GM12878 (cell line): ENCODE results near the gene IL4. TPM values are rescaled to one million over a fixed set of nuclear protein-coding genes. Genes with fewer than 3 reads are reported as not detected.

Experiments
- ATAC-seq: fragments of 200-7000 bp; cut with Tn5 transposase; 3 replicates; pipeline ENCODE4 v1.9.1; 2020; ENCODE audit warnings: mild to moderate bottlenecking, moderate library complexity
- BruUV-seq: library from RNA; stranded (reverse); fragments of 400-500 nt; replicated peaks from 2 replicates; lab custom pipeline; 2021; lab: Mats Ljungman, UMichigan
- CTCF ChIA-PET: fragments of 300-600 bp; sonication (Branson Sonifier 250); formaldehyde crosslinking; extraction: SDS; loops from one replicate; lab custom pipeline; 2021; ENCODE audit warnings: inconsistent platforms; lab: Yijun Ruan, JAX
- POLR2A ChIA-PET: fragments of 350-600 bp; formaldehyde crosslinking; extraction: SDS; loops from one replicate; lab custom pipeline; 2021; ENCODE audit warnings: inconsistent platforms; lab: Charles Lee
- RAD21 ChIA-PET: fragments of 300-600 bp; sonication (Branson Sonifier 250); formaldehyde crosslinking; loops from one replicate; lab custom pipeline; 2023; ENCODE audit warnings: antibody characterized with exemption; ENCODE audit not compliant: unreplicated experiment; lab: Charles Lee
- SMC1A ChIA-PET: fragments of 300-600 bp; sonication (Branson Sonifier 250); formaldehyde crosslinking; loops from one replicate; lab custom pipeline; 2023; ENCODE audit not compliant: unreplicated experiment, uncharacterized antibody; lab: Charles Lee
- DNase-seq: peaks from one replicate; pipeline ENCODE4 v3.0.0-alpha.2; 2011; ENCODE audit warnings: low read depth, low spot score
- FAIRE-seq: peaks from 3 replicates; lab custom pipeline; 2011; peaks lifted over from hg19 to GRCh38; lab: Jason Lieb, UNC
- H2AFZ ChIP-seq: 2 replicates; pipeline ENCODE4 v1.6.0; 2011; ENCODE audit warnings: low read depth, low read length, control low read depth; ENCODE audit not compliant: control insufficient read depth
- H3K27ac ChIP-seq: 2 replicates; pipeline ENCODE4 v1.5.1; 2011; ENCODE audit warnings: control low read depth; ENCODE audit not compliant: control insufficient read depth, insufficient read depth
- H3K27me3 ChIP-seq, 2 experiments: replicated peaks in 1 of 2; 2 replicates each; pipeline versions ENCODE4 v1.6.0 to v1.6.1; 2011; ENCODE audit warnings: low read length in 1 of 2; ENCODE audit not compliant: control insufficient read depth in 2 of 2, insufficient read depth in 2 of 2
- H3K36me3 ChIP-seq, 2 experiments: 2 replicates each; pipeline ENCODE4 v1.5.1; 2011; ENCODE audit warnings: low read length in 1 of 2; ENCODE audit not compliant: control insufficient read depth in 2 of 2, insufficient read depth in 2 of 2
- H3K4me1 ChIP-seq: 2 replicates; pipeline ENCODE4 v1.6.1; 2011; ENCODE audit warnings: mild to moderate bottlenecking, low read length, moderate library complexity, mixed read lengths; ENCODE audit not compliant: control insufficient read depth, insufficient read depth
- H3K4me2 ChIP-seq: 2 replicates; pipeline ENCODE4 v1.6.0; 2011; ENCODE audit warnings: control low read depth; ENCODE audit not compliant: control insufficient read depth, insufficient read depth
- H3K4me3 ChIP-seq: fragments of 200-600 bp; sonication (generic); 2 replicates; pipeline ENCODE4 v1.5.1; 2016
- H3K79me2 ChIP-seq: 2 replicates; pipeline ENCODE4 v1.6.0; 2011; ENCODE audit warnings: low read length; ENCODE audit not compliant: control insufficient read depth, insufficient read depth
- H3K9ac ChIP-seq: 2 replicates; pipeline ENCODE4 v1.8.0; 2011; ENCODE audit warnings: low read length, control low read depth, mixed read lengths; ENCODE audit not compliant: control insufficient read depth, insufficient read depth
- H3K9me3 ChIP-seq: replicated peaks from 3 replicates; pipeline ENCODE4 v1.5.1; 2011; ENCODE audit warnings: mild to moderate bottlenecking, low read length; ENCODE audit not compliant: control insufficient read depth, insufficient read depth
- H4K20me1 ChIP-seq: 2 replicates; pipeline ENCODE4 v1.6.0; 2011; ENCODE audit not compliant: control insufficient read depth, insufficient read depth
- BHLHE40 ChIP-seq, 2 experiments: fragments of 450-650 bp in 1 of 2; IDR thresholded peaks; 2 replicates each; pipeline ENCODE4 v1.6.1; 2011 to 2017; ENCODE audit warnings: low read depth in 2 of 2, borderline replicate concordance in 1 of 2, improper control_type of control experiment in 1 of 2, low read length in 1 of 2, mild to moderate bottlenecking in 1 of 2
- CBX3 ChIP-seq: fragments of 200-600 bp; sonication (generic); IDR thresholded peaks from 2 replicates; pipeline ENCODE4 v1.6.1; 2016; ENCODE audit warnings: low read depth, borderline replicate concordance
- CHD1 ChIP-seq: IDR thresholded peaks from 2 replicates; pipeline ENCODE4 v1.6.1; 2012; ENCODE audit warnings: low read depth, low read length, improper control_type of control experiment
- DPF2 ChIP-seq: fragments of 450-650 bp; IDR thresholded peaks from 2 replicates; pipeline ENCODE4 v1.6.1; 2017; ENCODE audit warnings: mild to moderate bottlenecking
- GABPA ChIP-seq: IDR thresholded peaks from 2 replicates; pipeline ENCODE4 v1.6.1; 2014; ENCODE audit warnings: antibody characterized with exemption, low read depth, mild to moderate bottlenecking, inconsistent platforms
- PAX5 ChIP-seq: IDR thresholded peaks from 2 replicates; pipeline ENCODE4 v1.6.1; 2011; ENCODE audit warnings: low read depth, low read length, borderline replicate concordance
- SIN3A ChIP-seq: IDR thresholded peaks from 2 replicates; pipeline ENCODE4 v1.6.1; 2012; ENCODE audit warnings: low read depth, low read length, improper control_type of control experiment
- SUPT20H ChIP-seq: IDR thresholded peaks from 2 replicates; pipeline ENCODE4 v1.6.1; 2011; ENCODE audit warnings: low read depth, mild to moderate bottlenecking, low read length, moderate library complexity, borderline replicate concordance; ENCODE audit not compliant: control insufficient read depth
- TAF1 ChIP-seq: IDR thresholded peaks from 2 replicates; pipeline ENCODE4 v1.6.1; 2011; ENCODE audit warnings: mild to moderate bottlenecking, low read depth, low read length, borderline replicate concordance
- WGBS: methylation state at CpG from one replicate; pipeline ENCODE4 v1.1.6; 2016; ENCODE audit warnings: low lambda C conversion rate; ENCODE audit not compliant: insufficient replicate concordance, insufficient coverage; ENCODE audit errors: missing lambda C conversion rate; 5-methylcytosine and 5-hydroxymethylcytosine counted together
- in situ Hi-C: fragments of 300-500 bp; cut with MboI; formaldehyde crosslinking; loops from 9 replicates; pipeline ENCODE4 v1.14.3; 2018; ENCODE audit warnings: mixed read lengths
- intact Hi-C: fragments of 100-400 bp; cut with micrococcal nuclease; formaldehyde crosslinking; loops from one replicate; pipeline ENCODE4 v1.14.2; 2022; ENCODE audit not compliant: unreplicated experiment
- polyA plus RNA-seq, 11 experiments: library from polyadenylated mRNA; depleted of rRNA in 4 of 11; unstranded in 6 of 11; stranded (reverse) in 5 of 11; fragments of >200 nt; fragmentation: Nextera tagmentation in 4 of 11; fragmentation: Illumina TruSeq in 1 of 11; extraction: Ambion mirVana in 4 of 11; extraction: Trizol in 1 of 11; gene quantifications; 1 replicate in 1 of 11; 2 replicates in 10 of 11; pipeline versions ENCODE4 v1.2.1 to v1.2.3, GENCODE V29; 2011 to 2016; ENCODE audit warnings: inconsistent platforms in 2 of 11, missing spikeins in 2 of 11, low read depth in 1 of 11
- total RNA-seq, 4 experiments: library from RNA; depleted of rRNA in 3 of 4; stranded (reverse); fragments of >200 nt in 3 of 4; fragmentation: Illumina TruSeq in 1 of 4; extraction: Trizol in 1 of 4; gene quantifications; 2 replicates each; pipeline versions ENCODE4 v1.2.1 to v1.2.3, GENCODE V29; 2013 to 2021
- TF ChIP-seq, protein P1 (sequence below): fragments of 150-350 bp; IDR thresholded peaks from 2 replicates; pipeline ENCODE4 v1.6.1; 2014; ENCODE audit warnings: mild to moderate bottlenecking, low read depth, low read length

IL4 gene
- total and polyA plus RNA-seq, 10 of the 15 experiments (the other 5 are each of a cell fraction or from before 2014, with no cell fraction given), result 0.20 to 0.80 (median 0.50) TPM; not detected in 7

DNA sequence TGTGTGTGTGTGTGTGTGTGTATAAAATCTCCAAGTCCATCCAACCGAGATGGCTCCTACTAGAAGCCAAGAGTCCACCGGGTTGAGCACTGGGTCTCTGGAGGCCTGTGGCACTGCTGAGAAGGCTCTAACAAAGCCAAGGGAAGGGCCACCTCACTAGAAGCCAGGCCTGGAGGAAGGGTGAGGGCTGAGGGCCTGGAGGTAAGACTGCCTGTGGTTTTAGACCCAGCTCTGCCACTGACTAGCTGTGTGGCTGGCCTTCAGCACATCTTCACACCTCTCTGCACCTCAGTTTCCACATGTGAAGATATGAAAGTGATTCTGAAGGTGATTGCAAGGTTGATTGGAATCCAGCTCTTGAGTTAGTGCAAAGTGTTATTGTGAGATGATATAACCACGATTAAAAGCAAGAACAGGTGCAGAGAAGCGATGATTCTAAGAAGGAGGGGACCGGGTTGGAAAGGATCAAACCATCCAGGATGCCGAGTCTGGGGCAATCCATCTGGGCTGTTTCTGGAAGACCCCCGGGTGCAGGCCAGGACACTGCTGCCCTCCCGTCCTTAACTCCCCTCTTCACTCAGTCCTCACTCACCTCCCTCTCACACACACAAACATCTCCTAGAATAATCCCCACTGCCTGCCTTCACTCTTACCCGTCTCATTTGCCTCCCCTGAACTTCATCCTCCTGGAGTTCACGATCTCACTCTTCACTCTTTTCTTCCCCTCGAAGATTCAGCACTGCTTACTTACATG, 2.3 kb downstream of the IL4 start (continued):
- 0 out of 4 replicates have a peak, but pooled peaks of 1 of the 2 experiments have one; percentile 11 for TF ChIP-seq BHLHE40 (IDR thresholded peaks at IDR 0.05; ENCODE audit: borderline replicate concordance in 1 of 2, low read depth in 2 of 2, low read length in 1 of 2)
- no peak for TF ChIP-seq GABPA
- TF ChIP-seq SUPT20H, result no peak

DNA sequence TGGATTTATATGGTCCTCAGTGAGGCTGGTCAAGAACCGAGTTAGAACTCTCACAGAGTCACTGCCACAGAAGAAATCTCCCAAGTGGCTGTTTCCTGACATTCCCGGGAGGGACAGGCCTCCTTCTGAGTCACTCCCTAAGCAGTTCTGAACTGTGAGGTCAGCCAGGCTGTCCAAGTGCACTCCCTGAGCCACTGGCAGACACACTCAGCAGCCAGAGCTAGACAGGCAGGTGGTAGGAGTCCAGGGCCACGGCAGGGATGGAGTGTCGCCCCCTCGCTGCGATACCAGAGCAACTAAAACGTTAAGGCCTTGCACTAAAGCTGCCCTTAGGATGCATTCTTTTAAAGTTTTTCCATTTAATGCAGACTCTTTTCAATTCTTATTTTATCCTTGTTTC, 3.4 kb downstream of the IL4 start:
- H2AFZ ChIP-seq, result no peak overlapping the region
- H3K4me3 ChIP-seq, result no peak overlapping the region
- no peaks in the 10 kb centered on the region for H3K9me3 ChIP-seq
- no peaks in the 10 kb centered on the region for H4K20me1 ChIP-seq
- ChIA-PET CTCF (interaction anchor here (1.0 to 5.1 kb wide), 4 partner anchors 15 to 150 kb away, joined by 3 to 57 read pairs (median 4); partner anchors contain the start of gene CCNI2), SMC1A (interaction anchor here (1.0 to 11.4 kb wide), 7 partner anchors 11 to 78 kb away, joined by 3 to 156 read pairs (median 22); partner anchors contain the start of genes IL13 and KIF3A), POLR2A (interaction anchor here (0.7 to 11.2 kb wide), 4 partner anchors 11 to 57 kb away, joined by 3 to 118 read pairs (median 42); partner anchors contain the start of gene IL13), RAD21 (interaction anchor here (0.6 to 7.7 kb wide), 4 partner anchors 8 to 152 kb away, joined by 3 to 148 read pairs (median 4); no protein-coding TSS in a partner anchor)
- H3K27ac ChIP-seq, result no peak overlapping the region
- ATAC-seq (no peak), FAIRE-seq (no peak), DNase-seq (no peak)
- WGBS, result 69% methylated on average over 7 of the region's 7 CpGs
- no peaks in the 10 kb centered on the region for H3K27me3 ChIP-seq
- intact Hi-C loops, result no loop called here
- no peak overlapping the region for H3K9ac ChIP-seq
- no TSS peak for BruUV-seq
- H3K4me2 ChIP-seq, result no peak overlapping the region
- peaks cover 33% of the 10 kb centered on the region for H3K4me1 ChIP-seq
- no peaks in the 10 kb centered on the region for H3K36me3 ChIP-seq
- H3K79me2 ChIP-seq, result no peaks in the 10 kb centered on the region
- TF ChIP-seq DPF2 (no peak), TAF1 (no peak), SIN3A (no peak), CHD1 (no peak), PAX5 (no peak), CBX3 (no peak)
- TF ChIP-seq, protein P1, sequence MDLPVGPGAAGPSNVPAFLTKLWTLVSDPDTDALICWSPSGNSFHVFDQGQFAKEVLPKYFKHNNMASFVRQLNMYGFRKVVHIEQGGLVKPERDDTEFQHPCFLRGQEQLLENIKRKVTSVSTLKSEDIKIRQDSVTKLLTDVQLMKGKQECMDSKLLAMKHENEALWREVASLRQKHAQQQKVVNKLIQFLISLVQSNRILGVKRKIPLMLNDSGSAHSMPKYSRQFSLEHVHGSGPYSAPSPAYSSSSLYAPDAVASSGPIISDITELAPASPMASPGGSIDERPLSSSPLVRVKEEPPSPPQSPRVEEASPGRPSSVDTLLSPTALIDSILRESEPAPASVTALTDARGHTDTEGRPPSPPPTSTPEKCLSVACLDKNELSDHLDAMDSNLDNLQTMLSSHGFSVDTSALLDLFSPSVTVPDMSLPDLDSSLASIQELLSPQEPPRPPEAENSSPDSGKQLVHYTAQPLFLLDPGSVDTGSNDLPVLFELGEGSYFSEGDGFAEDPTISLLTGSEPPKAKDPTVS, result no peak
- in situ Hi-C loops, result no loop called here
